ENCODE measurements around the gene THBS2.

The THBS2 gene

GRCh38 chr6:169227116-169227515, 26.5 kb downstream of the THBS2 start:
- H3K4me3 ChIP-seq (ENCODE audit: low read length): no peak overlapping the region
- DNase-seq (ENCODE audit: low read depth): no peak
- TF ChIP-seq, protein P1, sequence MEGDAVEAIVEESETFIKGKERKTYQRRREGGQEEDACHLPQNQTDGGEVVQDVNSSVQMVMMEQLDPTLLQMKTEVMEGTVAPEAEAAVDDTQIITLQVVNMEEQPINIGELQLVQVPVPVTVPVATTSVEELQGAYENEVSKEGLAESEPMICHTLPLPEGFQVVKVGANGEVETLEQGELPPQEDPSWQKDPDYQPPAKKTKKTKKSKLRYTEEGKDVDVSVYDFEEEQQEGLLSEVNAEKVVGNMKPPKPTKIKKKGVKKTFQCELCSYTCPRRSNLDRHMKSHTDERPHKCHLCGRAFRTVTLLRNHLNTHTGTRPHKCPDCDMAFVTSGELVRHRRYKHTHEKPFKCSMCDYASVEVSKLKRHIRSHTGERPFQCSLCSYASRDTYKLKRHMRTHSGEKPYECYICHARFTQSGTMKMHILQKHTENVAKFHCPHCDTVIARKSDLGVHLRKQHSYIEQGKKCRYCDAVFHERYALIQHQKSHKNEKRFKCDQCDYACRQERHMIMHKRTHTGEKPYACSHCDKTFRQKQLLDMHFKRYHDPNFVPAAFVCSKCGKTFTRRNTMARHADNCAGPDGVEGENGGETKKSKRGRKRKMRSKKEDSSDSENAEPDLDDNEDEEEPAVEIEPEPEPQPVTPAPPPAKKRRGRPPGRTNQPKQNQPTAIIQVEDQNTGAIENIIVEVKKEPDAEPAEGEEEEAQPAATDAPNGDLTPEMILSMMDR (conservative IDR thresholded peaks at IDR 0.05; ENCODE audit: low read length): no peak

DNA sequence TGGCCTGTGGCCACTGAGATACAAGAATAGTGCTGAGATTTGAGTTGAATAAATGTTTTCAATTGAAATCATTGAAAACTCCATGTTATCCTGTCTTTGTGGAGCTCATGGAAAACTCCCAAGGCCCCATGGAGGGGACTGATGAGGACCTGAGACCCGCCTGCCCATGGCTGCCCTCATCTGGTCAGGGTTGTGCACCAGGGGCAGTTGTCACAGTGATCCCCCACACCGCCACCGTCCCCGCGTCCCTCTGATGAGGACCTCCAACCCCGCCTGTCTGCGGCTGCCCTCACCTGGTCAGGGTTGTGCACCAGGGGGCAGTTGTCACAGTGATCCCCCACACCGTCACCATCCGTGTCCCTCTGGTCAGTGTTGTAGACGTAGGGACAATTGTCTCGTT, 27.8 kb downstream of the THBS2 start:
- no peak for DNase-seq (ENCODE audit: low read depth)
- TF ChIP-seq, protein P1 (conservative IDR thresholded peaks at IDR 0.05; ENCODE audit: low read length): no peak
- H3K4me3 ChIP-seq (ENCODE audit: low read length): no peak overlapping the region

DNA sequence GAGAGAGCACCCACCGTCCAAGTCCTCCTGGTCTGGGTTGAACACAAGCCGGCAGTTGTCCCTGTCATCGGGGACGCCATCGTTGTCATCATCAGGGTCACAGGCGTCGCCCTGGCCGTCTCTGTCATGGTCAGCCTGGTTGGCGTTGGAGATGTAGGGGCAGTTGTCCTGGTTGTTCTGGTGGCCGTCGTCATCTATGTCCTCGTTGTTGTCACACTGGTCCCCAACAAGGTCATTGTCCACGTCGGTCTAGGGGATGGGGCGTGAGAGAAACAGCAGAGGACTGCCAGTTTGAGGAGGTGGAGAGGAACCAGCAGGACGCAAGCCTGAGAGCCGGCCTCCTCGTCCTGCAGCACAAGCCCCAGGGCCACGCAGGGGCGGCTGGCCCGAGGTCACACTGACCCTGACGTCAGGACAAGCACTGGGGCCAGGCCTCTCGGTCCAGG, 28.5 kb downstream of the THBS2 start:
- no peak for DNase-seq (ENCODE audit: low read depth)
- H3K4me3 ChIP-seq (ENCODE audit: low read length): no peak overlapping the region
- TF ChIP-seq, protein P1 (conservative IDR thresholded peaks at IDR 0.05; ENCODE audit: low read length): no peak

- DNase-seq (ENCODE audit: low read depth): no peak
- TF ChIP-seq, protein P1 (conservative IDR thresholded peaks at IDR 0.05; ENCODE audit: low read length): no peak
- no peak overlapping the region for H3K4me3 ChIP-seq (ENCODE audit: low read length)
These were observed 28.9 kb downstream of the THBS2 start for GRCh38 chr6:169224716-169225115.

DNA sequence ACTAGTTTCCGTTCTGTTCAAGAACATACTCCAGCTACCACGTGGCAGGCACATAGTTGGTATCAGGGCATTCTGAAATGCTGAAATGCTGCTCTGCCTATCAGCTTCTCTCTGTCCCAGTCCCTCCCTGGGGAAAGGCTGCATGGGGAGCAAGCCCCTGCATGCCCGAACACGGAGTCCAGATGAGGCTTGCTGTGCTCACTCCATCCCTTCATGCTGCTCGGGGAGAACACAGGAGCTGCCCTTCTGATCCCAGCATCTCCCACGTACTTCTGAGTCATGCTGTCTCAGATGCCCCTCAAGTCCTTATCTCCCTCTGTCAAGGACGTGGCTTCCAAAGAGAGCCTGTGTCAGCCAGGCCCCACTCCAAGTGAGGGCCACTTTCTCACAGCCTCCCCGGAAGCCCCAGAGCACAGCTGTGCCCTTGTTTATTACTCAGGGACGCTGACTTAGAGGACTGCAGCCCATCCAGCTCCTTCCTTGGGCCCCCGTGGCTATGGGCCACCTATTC, 29.4 kb downstream of the THBS2 start:
- TF ChIP-seq, protein P1 (conservative IDR thresholded peaks at IDR 0.05; ENCODE audit: low read length): no peak
- peak; percentile 34 for DNase-seq (ENCODE audit: low read depth)

DNA sequence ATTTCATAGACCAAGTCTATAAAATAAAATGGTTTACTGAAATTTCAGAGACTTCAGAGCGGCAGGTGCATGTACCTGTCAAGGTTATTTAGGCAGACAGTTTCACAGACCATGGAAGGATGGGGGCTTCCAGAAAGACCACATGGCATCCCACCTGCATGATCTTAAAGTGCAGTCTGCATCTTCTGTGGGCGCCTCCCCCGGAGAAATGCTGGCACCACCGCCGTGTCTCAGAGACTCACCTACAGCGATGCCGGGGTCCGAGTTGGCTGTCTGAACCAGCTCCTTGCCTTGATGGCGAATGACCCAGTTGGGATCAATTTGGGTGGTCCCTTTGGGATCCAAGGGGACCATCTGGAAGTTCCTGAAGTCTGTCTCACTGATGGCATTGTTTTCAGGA, 30.6 kb downstream of the THBS2 start:
- TF ChIP-seq, protein P1 (conservative IDR thresholded peaks at IDR 0.05; ENCODE audit: low read length): no peak
- DNase-seq (ENCODE audit: low read depth): no peak
- H3K4me3 ChIP-seq (ENCODE audit: low read length): no peak overlapping the region

More for the DNA sequence above, 29.4 kb downstream of the THBS2 start:
- H3K4me3 ChIP-seq (ENCODE audit: low read length): no peak overlapping the region

DNA sequence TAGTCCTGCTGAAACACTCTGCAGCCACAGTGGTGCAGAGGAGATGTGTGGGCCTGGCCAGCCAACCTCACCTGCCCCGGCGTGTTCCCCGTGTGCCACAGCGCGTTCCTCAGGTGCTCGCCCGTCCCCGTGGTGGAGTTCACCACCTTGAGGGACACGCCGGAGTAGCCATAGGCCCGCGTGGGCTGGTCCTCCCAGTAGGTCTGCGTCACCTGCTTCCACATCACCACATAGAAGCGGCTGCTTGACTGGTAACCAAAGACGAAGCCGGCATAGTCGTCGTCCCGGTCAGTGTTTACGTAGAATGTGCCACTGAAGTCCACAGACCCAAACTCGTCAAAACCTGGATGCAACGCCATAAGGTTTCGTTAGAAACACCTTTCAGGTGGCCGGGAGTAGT, 31.5 kb downstream of the THBS2 start:
- TF ChIP-seq, protein P1 (conservative IDR thresholded peaks at IDR 0.05; ENCODE audit: low read length): no peak
- H3K4me3 ChIP-seq (ENCODE audit: low read length): no peak overlapping the region
- no peak for DNase-seq (ENCODE audit: low read depth)
